Ascending aorta (tissue), 2 donors: ENCODE data around the gene DMRTC2. TPM values are rescaled to one million over a fixed set of nuclear protein-coding genes. Genes with fewer than 3 reads are reported as not detected.

ENCODE experiments used
- DNase-seq, 2 donors: peaks; one replicate each; pipeline ENCODE4 v3.0.0-alpha.2; 2019; ENCODE audit warnings: low spot score in 2 of 2
- H3K27ac ChIP-seq, 2 donors: fragments of 200-600 bp; sonication (generic); one replicate each; pipeline ENCODE4 v1.5.1; 2016 to 2017; ENCODE audit warnings: mild to moderate bottlenecking in 1 of 2
- H3K27me3 ChIP-seq: fragments of 200-600 bp; sonication (generic); one replicate; pipeline ENCODE4 v1.5.1; 2017
- H3K36me3 ChIP-seq, 2 donors: fragments of 200-600 bp; sonication (generic); one replicate each; pipeline ENCODE4 v1.5.1; 2016
- H3K4me1 ChIP-seq, 2 donors: fragments of 200-600 bp; sonication (generic); one replicate each; pipeline ENCODE4 v1.5.1; 2016 to 2017; ENCODE audit warnings: mild to moderate bottlenecking in 1 of 2
- H3K4me3 ChIP-seq, 2 donors: fragments of 200-600 bp; sonication (generic); one replicate each; pipeline ENCODE4 v1.5.1; 2016 to 2017; ENCODE audit warnings: mild to moderate bottlenecking in 1 of 2
- H3K9me3 ChIP-seq, 2 donors: fragments of 200-600 bp; sonication (generic); one replicate each; pipeline ENCODE4 v1.5.1; 2016
- CTCF ChIP-seq, 3 experiments: fragments of 200-600 bp in 2 of 3; fragments of 450-650 bp in 1 of 3; sonication (generic) in 2 of 3; IDR thresholded peaks; one replicate each; pipeline ENCODE4 v1.5.1; 2016 to 2019; ENCODE audit warnings: antibody characterized with exemption in 3 of 3, mild to moderate bottlenecking in 1 of 3, moderate library complexity in 1 of 3
- intact Hi-C: fragments of 100-400 bp; cut with DNase I; formaldehyde crosslinking; loops from one replicate; pipeline ENCODE4 v1.15.1; 2023
- total RNA-seq: library from RNA; depleted of rRNA; stranded (reverse); fragments of >200 nt; gene quantifications from one replicate; pipeline ENCODE4 v1.1.0, GENCODE V29; 2016

DMRTC2 gene
- total RNA-seq, 1 donor from 2014 or later = not detected

- Histone ChIP-seq H3K4me3 (no peak overlapping the region), H3K9me3 (no peaks in the 10 kb centered on the region), H3K27me3 (no peaks in the 10 kb centered on the region), H3K36me3 (peaks cover 22 to 36% of the 10 kb centered on the region in 2 donors), H3K27ac (no peak overlapping the region), H3K4me1 (peaks cover 7 to 8% of the 10 kb centered on the region in 2 donors)
- no peak for DNase-seq
- intact Hi-C loops = no loop called here
- TF ChIP-seq CTCF (IDR thresholded peaks at IDR 0.05) = no peak
Measured at GRCh38 chr19:41889896-41890295, 45.1 kb downstream of the DMRTC2 start.

- Histone ChIP-seq H3K27ac (no peak overlapping the region), H3K9me3 (no peaks in the 10 kb centered on the region), H3K4me3 (no peak overlapping the region), H3K4me1 (peaks cover 0 to 3% of the 10 kb centered on the region in 2 donors), H3K27me3 (no peaks in the 10 kb centered on the region), H3K36me3 (peaks cover 31 to 47% of the 10 kb centered on the region in 2 donors)
- intact Hi-C loops = no loop called here
- no peak for DNase-seq
- TF ChIP-seq CTCF (IDR thresholded peaks at IDR 0.05) = no peak
Measured at GRCh38 chr19:41890936-41891335, 46.1 kb downstream of the DMRTC2 start.

GRCh38 chr19:41892173-41892902, 47.5 kb downstream of the DMRTC2 start:
- intact Hi-C loops = no loop called here
- no peak overlapping the region for H3K27ac ChIP-seq
- peaks cover 42 to 57% of the 10 kb centered on the region in 2 donors for H3K36me3 ChIP-seq

GRCh38 chr19:41893899-41894298, 49.1 kb downstream of the DMRTC2 start:
- Histone ChIP-seq H3K9me3 (no peaks in the 10 kb centered on the region), H3K27me3 (no peaks in the 10 kb centered on the region), H3K27ac (no peak overlapping the region), H3K4me1 (no peaks in the 10 kb centered on the region), H3K4me3 (no peak overlapping the region), H3K36me3 (peaks cover 58 to 66% of the 10 kb centered on the region in 2 donors)
- TF ChIP-seq CTCF (IDR thresholded peaks at IDR 0.05) = no peak
- intact Hi-C loops = no loop called here
- DNase-seq = no peak

More at GRCh38 chr19:41892173-41892902, 47.5 kb downstream of the DMRTC2 start:
- Histone ChIP-seq H3K9me3 (no peaks in the 10 kb centered on the region), H3K4me3 (no peak overlapping the region), H3K27me3 (no peaks in the 10 kb centered on the region), H3K4me1 (no peaks in the 10 kb centered on the region)
- DNase-seq = no peak
- no peak for TF ChIP-seq CTCF (IDR thresholded peaks at IDR 0.05)

- no peak for TF ChIP-seq CTCF (IDR thresholded peaks at IDR 0.05)
- H3K4me3 ChIP-seq = no peak overlapping the region
- H3K27me3 ChIP-seq = no peaks in the 10 kb centered on the region
- intact Hi-C loops = no loop called here
- H3K9me3 ChIP-seq = no peaks in the 10 kb centered on the region
- no peak overlapping the region for H3K27ac ChIP-seq
- H3K4me1 ChIP-seq = no peaks in the 10 kb centered on the region
- no peak for DNase-seq
- H3K36me3 ChIP-seq = peaks cover 59 to 66% of the 10 kb centered on the region in 2 donors
Measured at GRCh38 chr19:41894350-41894749, 49.5 kb downstream of the DMRTC2 start.
